ENCODE measurements around the gene WDR62.
A peak's percentile ranks its signal among the peaks of the same experiment; 100 is the strongest.

WDR62 gene

DNA sequence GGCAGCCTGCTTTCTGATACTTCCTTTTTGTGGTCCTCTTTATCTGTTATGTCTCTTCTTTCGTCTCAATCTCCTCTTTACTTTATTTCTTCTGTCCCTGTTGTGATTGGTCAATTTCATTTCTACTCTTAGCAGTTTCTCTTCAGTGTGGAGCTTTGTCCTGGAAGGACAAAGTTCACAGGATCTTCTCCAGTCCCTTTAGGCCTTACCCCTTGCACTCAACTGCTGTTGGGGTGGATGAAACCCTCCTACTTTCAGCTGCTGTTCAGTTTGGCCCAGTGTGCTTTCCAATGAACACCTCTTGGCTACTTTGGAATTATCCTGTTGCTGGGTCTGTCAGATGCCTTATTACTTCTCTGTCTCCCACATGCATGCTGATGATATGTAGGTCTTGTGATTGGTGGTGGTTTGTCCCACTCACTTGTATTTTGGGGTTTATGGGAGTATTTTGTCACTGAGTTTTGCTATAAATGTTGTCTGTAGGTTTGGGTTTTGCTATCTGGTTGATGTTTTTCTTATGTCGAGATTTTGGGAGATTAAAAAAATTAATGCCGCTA, 24.8 kb downstream of the WDR62 start:
- DNase-seq (ENCODE audit: low spot score), result no peak

GRCh38 chr19:36081385-36081784, 26.7 kb downstream of the WDR62 start:
- peak; percentile 25 for DNase-seq (ENCODE audit: low spot score)

DNA sequence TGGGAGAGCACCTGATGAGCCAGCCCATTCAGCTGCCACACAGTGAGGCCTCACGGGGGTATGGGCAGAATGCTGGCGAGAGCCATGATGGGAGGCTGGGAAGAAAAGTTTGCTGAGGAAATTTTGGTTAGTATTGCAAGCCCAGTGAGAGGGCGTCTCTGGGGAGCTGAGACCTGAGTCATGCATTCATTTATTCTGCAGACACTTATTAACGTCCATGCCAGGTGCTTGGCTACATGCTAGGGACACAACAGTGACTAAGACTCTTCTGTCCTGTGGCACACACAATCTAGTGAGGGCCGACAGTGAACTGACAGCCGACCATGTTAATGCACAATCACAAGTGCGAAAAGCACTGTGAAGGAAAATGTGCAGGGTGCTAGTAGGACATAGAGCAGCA, 27.2 kb downstream of the WDR62 start:
- DNase-seq (ENCODE audit: low spot score), result no peak

DNA sequence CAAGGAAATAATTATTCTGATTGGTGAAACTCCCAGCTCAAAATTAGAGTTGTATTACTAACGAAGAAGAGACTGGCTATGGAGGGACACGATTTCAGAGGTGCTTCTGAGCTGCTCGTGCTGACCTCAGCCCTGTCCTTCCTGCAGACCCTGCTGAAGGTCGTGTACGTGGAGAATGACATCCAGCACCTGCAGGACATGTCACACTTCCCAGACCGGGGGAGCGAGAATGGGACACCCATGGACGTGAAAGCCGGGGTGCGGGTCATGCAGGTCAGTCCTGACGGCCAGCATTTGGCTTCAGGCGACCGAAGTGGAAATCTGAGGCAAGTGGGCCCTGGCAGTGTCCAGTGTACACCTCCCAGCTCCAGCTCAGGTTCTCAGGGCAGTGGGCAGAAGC, 28.2 kb downstream of the WDR62 start:
- no peak for DNase-seq (ENCODE audit: low spot score)

DNA sequence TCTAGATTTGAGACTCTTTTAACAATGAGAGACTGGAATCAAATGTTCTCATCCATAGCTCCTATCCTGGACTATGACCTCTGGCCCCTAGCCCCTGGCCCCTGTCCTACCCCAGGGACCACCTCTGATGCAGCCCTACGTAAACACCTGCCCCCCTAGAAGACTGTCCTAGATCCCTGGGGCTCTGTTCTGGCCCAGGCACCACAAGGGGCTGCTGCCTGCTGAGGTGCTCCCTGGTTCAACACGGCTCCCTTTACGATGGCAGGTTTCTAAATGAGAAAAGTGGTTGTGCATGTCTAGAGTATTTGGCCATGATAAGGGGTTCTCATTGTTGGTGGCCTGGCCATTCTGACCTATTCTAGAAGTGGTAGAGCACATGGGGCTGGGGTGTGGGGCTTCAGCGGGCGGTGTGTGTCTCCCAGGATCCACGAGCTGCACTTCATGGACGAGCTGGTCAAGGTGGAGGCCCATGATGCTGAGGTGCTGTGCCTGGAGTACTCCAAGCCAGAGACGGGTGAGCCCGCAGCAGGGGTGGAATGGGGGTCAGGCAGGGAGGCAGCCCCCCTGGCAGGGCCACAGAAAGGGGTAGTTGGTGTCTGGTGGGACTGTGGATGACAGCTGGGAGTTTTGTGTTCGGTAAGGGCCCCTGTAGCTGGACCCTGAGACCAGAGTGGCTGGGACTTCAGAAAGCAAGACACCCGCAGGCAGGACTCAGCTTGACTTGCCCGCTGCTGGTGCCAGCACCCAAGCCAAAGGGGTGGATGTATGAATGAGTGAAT, 29.7 kb downstream of the WDR62 start:
- DNase-seq (ENCODE audit: low spot score), result no peak

- no peak for DNase-seq (ENCODE audit: low spot score)
Measured at GRCh38 chr19:36086326-36086725, 31.6 kb downstream of the WDR62 start.

DNA sequence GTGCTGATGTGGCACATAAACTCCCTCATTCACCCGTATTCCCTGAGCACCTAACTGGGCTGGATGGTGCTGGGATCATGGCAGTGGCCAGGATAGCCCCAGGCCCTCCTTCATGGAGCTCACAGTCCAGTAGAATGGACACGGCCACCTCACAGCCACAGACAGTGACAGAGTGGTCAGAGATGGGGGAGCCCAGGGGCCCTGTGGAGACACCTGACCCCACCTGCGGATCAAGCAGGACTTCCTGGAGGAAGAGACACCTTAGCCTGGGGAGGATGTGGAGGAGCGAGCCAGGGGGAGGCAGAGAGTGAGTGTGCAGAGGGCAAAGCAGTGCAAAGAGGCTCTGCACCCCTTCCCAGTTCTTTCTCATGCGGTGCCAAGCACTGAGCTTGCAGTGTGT, 35.1 kb downstream of the WDR62 start:
- no peak for DNase-seq (ENCODE audit: low spot score)

GRCh38 chr19:36090910-36091695, 36.4 kb downstream of the WDR62 start:
- DNase-seq (ENCODE audit: low spot score), result no peak

GRCh38 chr19:36092566-36092965, 37.9 kb downstream of the WDR62 start:
- no peak for DNase-seq (ENCODE audit: low spot score)

GRCh38 chr19:36093146-36093662, 38.5 kb downstream of the WDR62 start:
- no peak for DNase-seq (ENCODE audit: low spot score)

- no peak for DNase-seq (ENCODE audit: low spot score)
Measured at GRCh38 chr19:36093687-36094086, 39.0 kb downstream of the WDR62 start.

GRCh38 chr19:36097036-36097435, 42.3 kb downstream of the WDR62 start:
- DNase-seq (ENCODE audit: low spot score), result no peak

GRCh38 chr19:36099166-36099785, 44.6 kb downstream of the WDR62 start:
- DNase-seq (ENCODE audit: low spot score), result no peak

- DNase-seq (ENCODE audit: low spot score), result no peak
Measured at GRCh38 chr19:36100476-36100875, 45.8 kb downstream of the WDR62 start.

DNA sequence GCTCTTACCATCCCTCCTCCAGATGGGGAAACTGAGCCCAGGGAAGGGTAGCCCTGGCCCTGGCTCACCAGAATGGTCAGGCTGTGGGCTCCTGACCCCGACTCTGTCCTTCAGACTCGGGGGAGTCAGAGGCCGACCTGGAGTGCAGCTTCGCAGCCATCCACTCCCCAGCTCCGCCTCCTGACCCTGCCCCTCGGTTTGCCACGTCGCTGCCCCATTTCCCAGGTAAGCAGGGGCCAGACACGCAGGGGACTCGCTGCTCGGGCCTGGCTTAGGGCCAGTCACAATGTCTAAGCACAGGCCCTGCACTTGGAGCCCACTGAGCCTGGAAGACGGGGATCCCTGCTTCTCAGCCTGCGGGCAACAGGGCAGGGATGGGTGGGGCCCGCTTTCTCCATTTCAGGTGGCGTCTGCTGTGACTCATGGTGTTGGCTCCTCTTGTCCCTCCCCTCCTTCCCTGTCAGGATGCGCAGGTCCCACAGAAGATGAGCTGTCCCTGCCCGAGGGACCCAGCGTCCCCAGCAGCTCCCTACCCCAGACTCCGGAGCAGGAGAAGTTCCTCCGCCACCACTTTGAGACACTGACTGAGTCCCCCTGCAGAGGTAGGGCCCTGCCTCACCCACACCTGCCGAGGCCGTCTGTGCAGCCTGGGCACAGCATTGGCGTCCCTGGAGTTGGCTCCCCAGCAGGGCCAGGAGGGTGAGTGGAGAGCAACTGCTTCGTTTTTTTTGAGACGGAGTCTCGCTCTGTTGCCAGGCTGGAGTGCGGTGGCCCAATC, 47.0 kb downstream of the WDR62 start:
- no peak for DNase-seq (ENCODE audit: low spot score)

DNA sequence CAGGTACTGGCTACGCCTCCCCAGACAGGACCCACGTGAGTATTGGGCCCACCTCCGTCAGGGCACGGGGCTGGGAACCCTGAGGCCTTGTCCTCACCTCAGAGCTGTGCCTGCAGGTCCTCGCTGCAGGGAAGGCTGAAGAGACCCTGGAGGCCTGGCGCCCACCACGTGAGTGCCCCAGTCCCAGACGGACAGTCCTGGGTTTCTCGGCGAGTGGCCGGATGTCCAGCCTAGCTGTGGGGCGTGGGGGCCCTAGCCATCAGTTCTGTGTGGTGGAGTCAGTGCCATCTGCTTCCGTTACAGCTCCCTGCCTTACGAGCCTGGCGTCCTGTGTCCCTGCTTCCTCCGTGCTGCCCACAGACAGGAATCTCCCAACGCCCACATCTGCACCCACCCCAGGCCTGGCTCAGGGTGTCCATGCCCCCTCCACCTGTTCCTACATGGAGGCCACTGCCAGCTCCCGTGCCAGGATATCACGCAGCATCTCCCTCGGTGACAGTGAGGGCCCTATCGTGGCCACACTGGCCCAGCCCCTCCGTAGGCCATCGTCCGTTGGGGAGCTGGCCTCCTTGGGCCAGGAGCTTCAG, 48.4 kb downstream of the WDR62 start:
- no peak for DNase-seq (ENCODE audit: low spot score)

- no peak for DNase-seq (ENCODE audit: low spot score)
Measured at GRCh38 chr19:36103842-36104552, 49.3 kb downstream of the WDR62 start.

- DNase-seq (ENCODE audit: low spot score), result no peak
Measured at GRCh38 chr19:36106441-36106840, 51.7 kb downstream of the WDR62 start.

- DNase-seq (ENCODE audit: low spot score), result no peak
Measured at GRCh38 chr19:36106991-36107390, 52.3 kb downstream of the WDR62 start.

- no peak for DNase-seq (ENCODE audit: low spot score)
Measured at GRCh38 chr19:36108684-36109083, 54.0 kb downstream of the WDR62 start.
